ENCODE measurements around the gene ANO7. TPM values are rescaled to one million over a fixed set of nuclear protein-coding genes. Genes with fewer than 3 reads are reported as not detected.

Gene ANO7
- total RNA-seq, 1 experiment from 2014 or later, result 0.84 TPM

DNA sequence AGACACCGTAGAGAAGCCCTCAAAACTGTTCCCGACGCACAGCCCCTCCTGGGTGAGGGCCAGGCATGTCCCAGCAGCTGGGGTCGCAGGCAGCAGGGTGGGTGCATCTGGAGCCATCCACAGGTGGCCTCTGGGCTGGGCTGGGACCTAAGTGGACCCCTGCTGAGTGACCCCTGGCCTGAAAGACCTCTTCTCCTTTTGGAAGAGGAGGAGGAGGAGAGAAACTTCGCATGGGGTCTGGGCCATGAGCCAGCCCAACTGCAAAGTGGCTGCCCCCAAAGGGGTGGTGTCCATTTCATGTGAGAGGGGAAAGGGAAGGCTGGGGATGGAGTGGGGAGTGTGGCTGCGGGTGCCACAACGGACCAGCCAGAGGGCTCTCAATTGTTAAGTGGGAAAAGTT, 25.1 kb downstream of the ANO7 start:
- no peaks in the 10 kb centered on the region for H3K9me2 ChIP-seq (ENCODE audit: insufficient read depth)
- ChIA-PET RAD21 (ENCODE audit: low non-redundant PET in 1 of 2, low total read pairs in 2 of 2, uncharacterized antibody in 2 of 2, unreplicated experiment in 2 of 2) (no interaction called here), CTCF (no interaction called here), POLR2A (no interaction called here)
- BruUV-seq (replicated peaks), result no TSS peak
- H3K27ac ChIP-seq (ENCODE audit: low read depth, low read length), result no peak overlapping the region
- intact Hi-C loops (cut with micrococcal nuclease), result no loop called here
- H3K79me2 ChIP-seq (ENCODE audit: insufficient read depth, low read length), result no peaks in the 10 kb centered on the region
- H3K4me3 ChIP-seq (replicated peaks in 1 of 2; ENCODE audit: low read depth in 1 of 2, low read length in 2 of 2), result no peak overlapping the region
- no peaks in the 10 kb centered on the region for H3K9me3 ChIP-seq (ENCODE audit: control insufficient read depth in 1 of 2, insufficient read depth in 1 of 2, low read depth in 1 of 2, low read length in 2 of 2)
- H3K4me1 ChIP-seq (ENCODE audit: control insufficient read depth in 1 of 2, insufficient read depth in 2 of 2, low read length in 2 of 2), result peaks cover 2 to 5% of the 10 kb centered on the region in 2 experiments; a peak in 2 of 4 replicates
- H3K4me2 ChIP-seq (ENCODE audit: low read length), result no peak overlapping the region
- no peak for ATAC-seq
- DNase-seq (ENCODE audit: low read depth, low spot score), result no peak
- no peak overlapping the region for H2AFZ ChIP-seq (ENCODE audit: low read depth, low read length, poor library complexity, severe bottlenecking)
- no peaks in the 10 kb centered on the region for H4K20me1 ChIP-seq (ENCODE audit: insufficient read depth)
- H3K9ac ChIP-seq (ENCODE audit: low read length), result no peak overlapping the region
- no peaks in the 10 kb centered on the region for H3K27me3 ChIP-seq (ENCODE audit: insufficient read depth, low read length)
- H3K36me3 ChIP-seq (ENCODE audit: control insufficient read depth in 1 of 2, insufficient read depth in 2 of 2, low read length in 2 of 2), result no peaks in the 10 kb centered on the region
- no peak for TF ChIP-seq ELF1 (IDR thresholded peaks at IDR 0.05; ENCODE audit: borderline replicate concordance, low read depth)
- TF ChIP-seq SIN3A (IDR thresholded peaks at IDR 0.05; ENCODE audit: low read depth), result no peak
- TF ChIP-seq RAD21 (IDR thresholded peaks at IDR 0.05; ENCODE audit: low read depth), result no peak
- TF ChIP-seq MAX (IDR thresholded peaks at IDR 0.05), result no peak
- no peak for TF ChIP-seq POLR2A (IDR thresholded peaks at IDR 0.05; ENCODE audit: borderline replicate concordance, extremely low read depth, insufficient read depth, insufficient read length)
- no peak for TF ChIP-seq JUND (IDR thresholded peaks at IDR 0.05)
- TF ChIP-seq, protein P1, sequence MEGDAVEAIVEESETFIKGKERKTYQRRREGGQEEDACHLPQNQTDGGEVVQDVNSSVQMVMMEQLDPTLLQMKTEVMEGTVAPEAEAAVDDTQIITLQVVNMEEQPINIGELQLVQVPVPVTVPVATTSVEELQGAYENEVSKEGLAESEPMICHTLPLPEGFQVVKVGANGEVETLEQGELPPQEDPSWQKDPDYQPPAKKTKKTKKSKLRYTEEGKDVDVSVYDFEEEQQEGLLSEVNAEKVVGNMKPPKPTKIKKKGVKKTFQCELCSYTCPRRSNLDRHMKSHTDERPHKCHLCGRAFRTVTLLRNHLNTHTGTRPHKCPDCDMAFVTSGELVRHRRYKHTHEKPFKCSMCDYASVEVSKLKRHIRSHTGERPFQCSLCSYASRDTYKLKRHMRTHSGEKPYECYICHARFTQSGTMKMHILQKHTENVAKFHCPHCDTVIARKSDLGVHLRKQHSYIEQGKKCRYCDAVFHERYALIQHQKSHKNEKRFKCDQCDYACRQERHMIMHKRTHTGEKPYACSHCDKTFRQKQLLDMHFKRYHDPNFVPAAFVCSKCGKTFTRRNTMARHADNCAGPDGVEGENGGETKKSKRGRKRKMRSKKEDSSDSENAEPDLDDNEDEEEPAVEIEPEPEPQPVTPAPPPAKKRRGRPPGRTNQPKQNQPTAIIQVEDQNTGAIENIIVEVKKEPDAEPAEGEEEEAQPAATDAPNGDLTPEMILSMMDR (IDR thresholded peaks at IDR 0.05 in 2 of 3, conservative IDR thresholded peaks at IDR 0.05 in 1 of 3; ENCODE audit: borderline replicate concordance in 1 of 3, insufficient read depth in 1 of 3, low read depth in 2 of 3, low read length in 2 of 3), result no peak
- no peak for TF ChIP-seq ZBTB33 (IDR thresholded peaks at IDR 0.05; ENCODE audit: extremely low read depth, insufficient replicate concordance, low read length)
- no peak for TF ChIP-seq SRF (IDR thresholded peaks at IDR 0.05; ENCODE audit: low read depth)
- TF ChIP-seq CEBPB (IDR thresholded peaks at IDR 0.05; ENCODE audit: low read depth), result no peak
- TF ChIP-seq CBX3 (IDR thresholded peaks at IDR 0.05; ENCODE audit: low read depth), result no peak
- TF ChIP-seq YY1 (IDR thresholded peaks at IDR 0.05; ENCODE audit: extremely low read depth, insufficient replicate concordance, low read depth, low read length), result no peak
- no peak for TF ChIP-seq TCF7L2 (IDR thresholded peaks at IDR 0.05; ENCODE audit: borderline replicate concordance, extremely low read depth, insufficient read depth, insufficient read length)
- TF ChIP-seq REST (IDR thresholded peaks at IDR 0.05; ENCODE audit: low read depth), result no peak
- no peak for TF ChIP-seq POLR2AphosphoS5 (IDR thresholded peaks at IDR 0.05; ENCODE audit: low read depth, low read length)
